ENCODE measurements around the gene ZFAND5.

Gene ZFAND5

GRCh38 chr9:72401396-72401795 is 36.4 kb upstream of the ZFAND5 start:
- DNase-seq (ENCODE audit: extremely low read depth, insufficient read length), result no peak
- Histone ChIP-seq H3K36me3 (ENCODE audit: control insufficient read depth, insufficient read depth, low read length) (no peaks in the 10 kb centered on the region), H3K4me3 (replicated peaks; ENCODE audit: low read depth, low read length) (no peak overlapping the region), H3K27me3 (replicated peaks; ENCODE audit: control insufficient read depth, insufficient read depth, low read length) (no peaks in the 10 kb centered on the region)
- no peak for TF ChIP-seq CTCF (IDR thresholded peaks at IDR 0.05; ENCODE audit: insufficient read depth, low read length, poor library complexity, severe bottlenecking)

GRCh38 chr9:72400866-72401265 is 35.9 kb upstream of the ZFAND5 start:
- Histone ChIP-seq H3K4me3 (replicated peaks; ENCODE audit: low read depth, low read length) (no peak overlapping the region), H3K27me3 (replicated peaks; ENCODE audit: control insufficient read depth, insufficient read depth, low read length) (no peaks in the 10 kb centered on the region), H3K36me3 (ENCODE audit: control insufficient read depth, insufficient read depth, low read length) (no peaks in the 10 kb centered on the region)
- no peak for DNase-seq (ENCODE audit: extremely low read depth, insufficient read length)
- TF ChIP-seq CTCF (IDR thresholded peaks at IDR 0.05; ENCODE audit: insufficient read depth, low read length, poor library complexity, severe bottlenecking), result no peak

- no peak for TF ChIP-seq CTCF (IDR thresholded peaks at IDR 0.05; ENCODE audit: insufficient read depth, low read length, poor library complexity, severe bottlenecking)
- no peaks in the 10 kb centered on the region for H3K27me3 ChIP-seq (replicated peaks; ENCODE audit: control insufficient read depth, insufficient read depth, low read length)
- H3K36me3 ChIP-seq (ENCODE audit: control insufficient read depth, insufficient read depth, low read length), result no peaks in the 10 kb centered on the region
- no peak for DNase-seq (ENCODE audit: extremely low read depth, insufficient read length)
- H3K4me3 ChIP-seq (replicated peaks; ENCODE audit: low read depth, low read length), result no peak overlapping the region
Measured at GRCh38 chr9:72399391-72399790, 34.4 kb upstream of the ZFAND5 start.

GRCh38 chr9:72396247-72397091 is 31.5 kb upstream of the ZFAND5 start:
- Histone ChIP-seq H3K27me3 (replicated peaks; ENCODE audit: control insufficient read depth, insufficient read depth, low read length) (no peaks in the 10 kb centered on the region), H3K4me3 (replicated peaks; ENCODE audit: low read depth, low read length) (no peak overlapping the region), H3K36me3 (ENCODE audit: control insufficient read depth, insufficient read depth, low read length) (no peaks in the 10 kb centered on the region)
- TF ChIP-seq CTCF (IDR thresholded peaks at IDR 0.05; ENCODE audit: insufficient read depth, low read length, poor library complexity, severe bottlenecking), result no peak
- DNase-seq (ENCODE audit: extremely low read depth, insufficient read length), result no peak

GRCh38 chr9:72394066-72394465 is 29.1 kb upstream of the ZFAND5 start:
- no peak for DNase-seq (ENCODE audit: extremely low read depth, insufficient read length)
- Histone ChIP-seq H3K36me3 (ENCODE audit: control insufficient read depth, insufficient read depth, low read length) (no peaks in the 10 kb centered on the region), H3K4me3 (replicated peaks; ENCODE audit: low read depth, low read length) (no peak overlapping the region), H3K27me3 (replicated peaks; ENCODE audit: control insufficient read depth, insufficient read depth, low read length) (no peaks in the 10 kb centered on the region)
- TF ChIP-seq CTCF (IDR thresholded peaks at IDR 0.05; ENCODE audit: insufficient read depth, low read length, poor library complexity, severe bottlenecking), result no peak

Data from GM06990 (cell line).